ENCODE measurements around the gene OSBPL7. TPM values are rescaled to one million over a fixed set of nuclear protein-coding genes. Genes with fewer than 3 reads are reported as not detected.

Gene OSBPL7
- total RNA-seq, 1 experiment from 2014 or later: 9.1 TPM

GRCh38 chr17:47850692-47851573, 29.3 kb upstream of the OSBPL7 start, which contains the start of gene SP6:
TSS of gene SP6 (minus strand) at chr17:47851163. CDS start at chr17:47848429, 2,734 bp downstream.
- Histone ChIP-seq H3K4me3 (ENCODE audit: low read depth, low read length, poor library complexity, severe bottlenecking) (no peak within 1 kb of the TSS), H3K27ac (ENCODE audit: low read depth, low read length, poor library complexity, severe bottlenecking) (no peak within 1 kb of the TSS), H3K4me1 (ENCODE audit: insufficient read depth, low read length, poor library complexity, severe bottlenecking) (no peaks in the 10 kb centered on the region), H3K9me3 (ENCODE audit: low read depth, low read length, poor library complexity, severe bottlenecking) (no peaks in the 10 kb centered on the region), H3K27me3 (replicated peaks; ENCODE audit: insufficient read depth, low read depth, low read length, poor library complexity) (peaks cover 97% of the 10 kb centered on the region), H3K36me3 (ENCODE audit: insufficient read depth, low read length, poor library complexity, severe bottlenecking) (no peaks in the 10 kb centered on the region)
- POLR2A ChIA-PET (ENCODE audit: low non-redundant PET): no interaction called here
- no peak for DNase-seq (ENCODE audit: low spot score)
- no TSS peak for BruUV-seq (replicated peaks)
- intact Hi-C loops (cut with micrococcal nuclease; ENCODE audit: unreplicated experiment): no loop called here
- CTCF ChIA-PET: no interaction called here
- TF ChIP-seq EZH2 (IDR thresholded peaks at IDR 0.05; ENCODE audit: borderline replicate concordance, low read depth, low read length, poor library complexity, severe bottlenecking) (peak; percentile 42), CTCF (conservative IDR thresholded peaks at IDR 0.05; ENCODE audit: low read depth, low read length) (no peak)

DNA sequence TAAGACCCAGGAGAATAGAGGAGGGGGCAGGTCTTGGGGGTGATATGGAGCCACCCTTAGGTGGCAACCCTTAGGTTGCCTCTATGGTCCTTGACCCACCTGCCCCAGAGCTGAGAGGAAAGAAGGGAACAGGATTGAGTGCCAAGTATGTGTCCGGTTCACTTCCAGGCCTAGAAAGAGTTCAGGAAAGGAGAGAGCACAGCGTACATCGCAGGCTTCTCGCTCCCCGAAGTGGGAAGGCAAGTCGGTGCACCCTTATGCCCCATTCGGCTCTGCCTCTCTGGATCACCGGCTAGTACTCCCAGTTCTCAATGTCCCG, 28.7 kb upstream of the OSBPL7 start:
- BruUV-seq (replicated peaks): no TSS peak
- no peak overlapping the region for H3K4me3 ChIP-seq (ENCODE audit: low read depth, low read length, poor library complexity, severe bottlenecking)

GRCh38 chr17:47848198-47848513, 26.6 kb upstream of the OSBPL7 start:
- H3K9me3 ChIP-seq (ENCODE audit: low read depth, low read length, poor library complexity, severe bottlenecking): no peaks in the 10 kb centered on the region
- H3K36me3 ChIP-seq (ENCODE audit: insufficient read depth, low read length, poor library complexity, severe bottlenecking): no peaks in the 10 kb centered on the region
- no TSS peak for BruUV-seq (replicated peaks)
- H3K27me3 ChIP-seq (replicated peaks; ENCODE audit: insufficient read depth, low read depth, low read length, poor library complexity): peaks cover 76% of the 10 kb centered on the region
- no peak for DNase-seq (ENCODE audit: low spot score)
- no peak overlapping the region for H3K27ac ChIP-seq (ENCODE audit: low read depth, low read length, poor library complexity, severe bottlenecking)
- ChIA-PET CTCF (interaction anchor here (1.7 kb wide), 1 partner anchor 42 kb away, joined by 7 read pairs; no protein-coding TSS in a partner anchor), POLR2A (ENCODE audit: low non-redundant PET) (no interaction called here)
- intact Hi-C loops (cut with micrococcal nuclease; ENCODE audit: unreplicated experiment): loop anchor here (10.0 kb wide), 1 partner anchor 97 kb away; the partner anchor contains the start of gene PNPO
- no peak overlapping the region for H3K4me3 ChIP-seq (ENCODE audit: low read depth, low read length, poor library complexity, severe bottlenecking)
- no peaks in the 10 kb centered on the region for H3K4me1 ChIP-seq (ENCODE audit: insufficient read depth, low read length, poor library complexity, severe bottlenecking)
- no peak for TF ChIP-seq CTCF (conservative IDR thresholded peaks at IDR 0.05; ENCODE audit: low read depth, low read length)
- no peak for TF ChIP-seq EZH2 (IDR thresholded peaks at IDR 0.05; ENCODE audit: borderline replicate concordance, low read depth, low read length, poor library complexity, severe bottlenecking)

More for the DNA sequence above, 28.7 kb upstream of the OSBPL7 start:
- ChIA-PET POLR2A (ENCODE audit: low non-redundant PET) (no interaction called here), CTCF (no interaction called here)
- Histone ChIP-seq H3K36me3 (ENCODE audit: insufficient read depth, low read length, poor library complexity, severe bottlenecking) (no peaks in the 10 kb centered on the region), H3K4me1 (ENCODE audit: insufficient read depth, low read length, poor library complexity, severe bottlenecking) (no peaks in the 10 kb centered on the region), H3K27me3 (replicated peaks; ENCODE audit: insufficient read depth, low read depth, low read length, poor library complexity) (peaks cover 97% of the 10 kb centered on the region), H3K9me3 (ENCODE audit: low read depth, low read length, poor library complexity, severe bottlenecking) (no peaks in the 10 kb centered on the region), H3K27ac (ENCODE audit: low read depth, low read length, poor library complexity, severe bottlenecking) (no peak overlapping the region)
- TF ChIP-seq CTCF (conservative IDR thresholded peaks at IDR 0.05; ENCODE audit: low read depth, low read length) (no peak), EZH2 (IDR thresholded peaks at IDR 0.05; ENCODE audit: borderline replicate concordance, low read depth, low read length, poor library complexity, severe bottlenecking) (no peak)
- no peak for DNase-seq (ENCODE audit: low spot score)
- intact Hi-C loops (cut with micrococcal nuclease; ENCODE audit: unreplicated experiment): no loop called here

Measured in A673 (cell line).